ENCODE data around the gene RIMBP3B. TPM values are rescaled to one million over a fixed set of nuclear protein-coding genes. Genes with fewer than 3 reads are reported as not detected.
"Not testable (repeated sequence)": the region's sequence is repeated elsewhere in the genome, so short reads cannot be mapped to it uniquely, and the experiment has no call there.

RIMBP3B gene
- not detected for total RNA-seq
- long read RNA-seq: 0 reads

- H3K27me3 ChIP-seq (ENCODE audit: low read depth); DNase-seq; H3K27ac ChIP-seq (replicated peaks); H3K36me3 ChIP-seq; H3K4me3 ChIP-seq; H3K4me1 ChIP-seq; intact Hi-C loops (cut with micrococcal nuclease); H3K9me3 ChIP-seq (replicated peaks): not testable (repeated sequence)
These were observed at the start of gene RIMBP3B for GRCh38 chr22:21383701-21384467. TSS of gene RIMBP3B (plus strand) at chr22:21383751. CDS start at chr22:21383859, 108 bp downstream.

- H3K27me3 ChIP-seq (ENCODE audit: low read depth); H3K4me1 ChIP-seq; intact Hi-C loops (cut with micrococcal nuclease); H3K4me3 ChIP-seq; H3K27ac ChIP-seq (replicated peaks); DNase-seq; H3K36me3 ChIP-seq; H3K9me3 ChIP-seq (replicated peaks): not testable (repeated sequence)
These were observed 26.0 kb upstream of the RIMBP3B start for GRCh38 chr22:21357527-21357926.

- H3K27ac ChIP-seq (replicated peaks); DNase-seq; H3K4me3 ChIP-seq; intact Hi-C loops (cut with micrococcal nuclease); H3K4me1 ChIP-seq; H3K36me3 ChIP-seq; H3K9me3 ChIP-seq (replicated peaks); H3K27me3 ChIP-seq (ENCODE audit: low read depth): not testable (repeated sequence)
These were observed 23.0 kb upstream of the RIMBP3B start for GRCh38 chr22:21360525-21360924.

- H3K4me3 ChIP-seq; H3K27me3 ChIP-seq (ENCODE audit: low read depth); H3K36me3 ChIP-seq; DNase-seq; intact Hi-C loops (cut with micrococcal nuclease); H3K9me3 ChIP-seq (replicated peaks); H3K4me1 ChIP-seq; H3K27ac ChIP-seq (replicated peaks): not testable (repeated sequence)
These were observed 21.1 kb upstream of the RIMBP3B start for GRCh38 chr22:21362473-21362872.

GRCh38 chr22:21363061-21363460 is 20.5 kb upstream of the RIMBP3B start:
- intact Hi-C loops (cut with micrococcal nuclease); H3K36me3 ChIP-seq; H3K27ac ChIP-seq (replicated peaks); H3K4me1 ChIP-seq; DNase-seq; H3K4me3 ChIP-seq; H3K9me3 ChIP-seq (replicated peaks); H3K27me3 ChIP-seq (ENCODE audit: low read depth): not testable (repeated sequence)

GRCh38 chr22:21363803-21364202 is 19.7 kb upstream of the RIMBP3B start:
- intact Hi-C loops (cut with micrococcal nuclease); DNase-seq: not testable (repeated sequence)

GRCh38 chr22:21364362-21364761 is 19.2 kb upstream of the RIMBP3B start:
- H3K4me3 ChIP-seq; DNase-seq; H3K9me3 ChIP-seq (replicated peaks); H3K27me3 ChIP-seq (ENCODE audit: low read depth); H3K4me1 ChIP-seq; H3K36me3 ChIP-seq; intact Hi-C loops (cut with micrococcal nuclease); H3K27ac ChIP-seq (replicated peaks): not testable (repeated sequence)

More at GRCh38 chr22:21363803-21364202, 19.7 kb upstream of the RIMBP3B start:
- H3K4me1 ChIP-seq; H3K27ac ChIP-seq (replicated peaks); H3K4me3 ChIP-seq; H3K9me3 ChIP-seq (replicated peaks); H3K36me3 ChIP-seq; H3K27me3 ChIP-seq (ENCODE audit: low read depth): not testable (repeated sequence)

- DNase-seq; H3K4me1 ChIP-seq; H3K9me3 ChIP-seq (replicated peaks); H3K27me3 ChIP-seq (ENCODE audit: low read depth); H3K27ac ChIP-seq (replicated peaks); H3K4me3 ChIP-seq; H3K36me3 ChIP-seq; intact Hi-C loops (cut with micrococcal nuclease): not testable (repeated sequence)
These were observed 18.2 kb upstream of the RIMBP3B start for GRCh38 chr22:21365337-21365736.

GRCh38 chr22:21368603-21369310 is 14.8 kb upstream of the RIMBP3B start:
- DNase-seq; H3K27me3 ChIP-seq (ENCODE audit: low read depth): not testable (repeated sequence)

GRCh38 chr22:21375880-21376279 is 7.7 kb upstream of the RIMBP3B start:
- H3K4me1 ChIP-seq; H3K27ac ChIP-seq (replicated peaks); H3K36me3 ChIP-seq; intact Hi-C loops (cut with micrococcal nuclease); H3K9me3 ChIP-seq (replicated peaks); H3K27me3 ChIP-seq (ENCODE audit: low read depth); H3K4me3 ChIP-seq; DNase-seq: not testable (repeated sequence)

More at GRCh38 chr22:21368603-21369310, 14.8 kb upstream of the RIMBP3B start:
- H3K36me3 ChIP-seq; intact Hi-C loops (cut with micrococcal nuclease); H3K4me3 ChIP-seq; H3K4me1 ChIP-seq; H3K27ac ChIP-seq (replicated peaks); H3K9me3 ChIP-seq (replicated peaks): not testable (repeated sequence)

GRCh38 chr22:21384468-21385357 is 1.2 kb downstream of the RIMBP3B start:
- H3K4me3 ChIP-seq; H3K4me1 ChIP-seq; H3K36me3 ChIP-seq; H3K9me3 ChIP-seq (replicated peaks); H3K27me3 ChIP-seq (ENCODE audit: low read depth); DNase-seq; intact Hi-C loops (cut with micrococcal nuclease); H3K27ac ChIP-seq (replicated peaks): not testable (repeated sequence)

- H3K4me1 ChIP-seq; H3K27me3 ChIP-seq (ENCODE audit: low read depth); intact Hi-C loops (cut with micrococcal nuclease); H3K36me3 ChIP-seq; DNase-seq; H3K4me3 ChIP-seq; H3K27ac ChIP-seq (replicated peaks); H3K9me3 ChIP-seq (replicated peaks): not testable (repeated sequence)
These were observed 5.9 kb downstream of the RIMBP3B start for GRCh38 chr22:21389480-21389879.

GRCh38 chr22:21390013-21390412 is 6.5 kb downstream of the RIMBP3B start:
- H3K4me1 ChIP-seq; H3K27me3 ChIP-seq (ENCODE audit: low read depth); DNase-seq; H3K4me3 ChIP-seq; H3K9me3 ChIP-seq (replicated peaks); H3K36me3 ChIP-seq; intact Hi-C loops (cut with micrococcal nuclease); H3K27ac ChIP-seq (replicated peaks): not testable (repeated sequence)

All from left ventricle myocardium inferior (tissue), 1 donor.